HG02852 (cell line): Measurements from ENCODE around the gene BRINP2.

Experiments
- ATAC-seq: cut with Tn5 transposase; IDR thresholded peaks from one replicate; pipeline ENCODE4 v1.9.1; 2021; ENCODE audit warnings: mild to moderate bottlenecking, moderate library complexity; ENCODE audit not compliant: unreplicated experiment

The BRINP2 gene

GRCh38 chr1:177257128-177257527 lies 86.4 kb downstream of the BRINP2 start:
- ATAC-seq: no peak

- ATAC-seq: no peak
Observed at GRCh38 chr1:177257576-177257975, 86.8 kb downstream of the BRINP2 start.

DNA sequence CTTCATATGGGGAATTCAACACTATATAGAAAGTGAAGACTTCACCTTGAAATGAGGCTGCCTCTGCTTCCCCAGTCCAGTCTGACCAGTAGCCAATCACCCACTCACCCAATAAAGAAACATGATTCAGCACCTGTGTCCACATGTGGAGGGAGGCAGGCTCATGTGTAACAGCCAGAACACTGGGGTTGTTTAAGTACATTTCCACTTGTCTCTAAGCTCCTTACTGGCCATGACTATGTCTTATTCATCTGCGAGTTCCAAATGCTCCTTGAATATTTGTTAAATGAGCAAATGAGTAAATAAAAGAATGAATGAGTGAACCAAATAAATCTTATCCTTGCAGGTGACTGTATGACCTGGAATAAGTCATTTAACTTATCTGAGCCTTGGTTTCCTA lies 100.1 kb downstream of the BRINP2 start:
- no peak for ATAC-seq

DNA sequence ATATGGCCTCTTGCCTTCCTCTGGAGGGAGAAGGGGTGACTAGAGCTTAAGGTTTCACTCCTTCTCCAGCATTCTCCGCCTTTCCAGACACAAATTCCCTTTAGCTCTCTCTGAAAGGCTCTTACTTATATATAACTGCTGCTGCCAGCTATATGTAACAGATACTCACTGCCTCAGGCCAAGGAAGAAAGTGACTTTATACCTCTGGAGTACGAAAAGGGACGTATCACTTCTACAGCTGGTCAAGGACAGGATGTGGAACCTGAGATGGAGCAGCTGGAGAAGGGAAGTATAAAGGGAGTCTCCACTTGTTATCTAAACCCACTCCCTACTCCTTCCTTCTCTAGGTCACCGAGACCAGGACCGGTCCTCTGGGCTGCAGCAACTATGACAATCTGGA lies 102.4 kb downstream of the BRINP2 start:
- no peak for ATAC-seq

DNA sequence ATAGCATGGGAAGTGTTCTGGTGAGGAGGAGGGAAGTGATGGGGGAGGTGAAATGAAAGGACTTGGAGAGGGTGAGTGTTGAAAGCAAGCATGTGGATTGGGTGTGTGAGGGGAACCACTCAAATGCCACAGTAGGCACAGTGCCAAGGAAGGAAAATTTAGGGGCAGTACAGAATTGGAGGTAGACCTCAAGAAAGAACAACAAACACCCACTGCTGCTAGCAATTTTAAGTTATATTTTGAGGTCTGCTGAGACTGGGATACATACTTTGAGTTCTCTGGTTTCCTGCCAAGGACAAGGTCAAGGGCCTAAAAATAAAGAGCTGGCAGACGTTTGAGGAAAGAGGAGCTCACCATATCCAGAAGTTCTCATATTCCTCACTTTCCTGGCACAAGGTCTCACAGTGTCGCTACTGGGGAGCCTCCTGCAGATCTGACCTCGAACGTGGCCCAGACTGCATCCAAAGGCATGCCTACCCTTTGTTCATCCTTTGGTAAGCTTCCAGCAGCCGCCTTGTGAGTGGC lies 104.0 kb downstream of the BRINP2 start:
- ATAC-seq: no peak

- ATAC-seq: no peak
Observed at GRCh38 chr1:177275736-177276135, 105.0 kb downstream of the BRINP2 start.

DNA sequence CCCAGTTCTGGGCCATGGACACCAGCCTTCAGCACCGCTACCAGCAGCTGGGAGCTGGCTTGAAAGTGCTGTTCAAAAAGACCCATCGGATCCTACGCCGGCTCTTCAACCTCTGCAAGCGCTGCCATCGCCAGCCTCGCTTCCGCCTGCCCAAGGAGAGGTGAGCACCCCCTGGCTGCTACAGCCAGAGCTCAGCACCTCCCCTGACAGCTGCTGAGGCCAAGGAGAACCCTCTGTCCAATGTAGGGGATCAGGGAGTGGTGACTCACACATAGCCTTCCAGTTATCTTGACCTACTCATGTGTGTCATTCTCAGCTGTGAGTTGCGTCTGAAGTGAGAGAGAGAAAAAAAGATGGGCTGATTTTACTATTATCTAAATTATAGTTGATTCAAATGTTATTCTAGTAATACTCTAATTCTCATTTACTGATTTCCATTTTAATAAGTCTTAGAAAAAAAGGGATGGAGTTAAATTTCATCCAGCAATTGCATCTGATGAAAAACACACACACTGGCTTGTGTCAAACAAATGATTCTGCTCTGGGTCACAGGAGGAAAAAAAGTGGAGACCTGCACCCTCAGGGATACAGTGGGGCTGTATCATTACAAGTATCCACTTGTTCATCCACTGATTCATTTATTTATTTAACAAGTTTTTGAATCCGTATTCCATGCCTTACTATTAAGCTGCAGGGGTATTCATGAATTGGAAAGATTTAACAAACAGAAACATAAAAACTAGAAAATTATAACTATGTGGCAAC lies 108.0 kb downstream of the BRINP2 start:
- no peak for ATAC-seq

- no peak for ATAC-seq
Observed at GRCh38 chr1:177281901-177282300, 111.1 kb downstream of the BRINP2 start.

DNA sequence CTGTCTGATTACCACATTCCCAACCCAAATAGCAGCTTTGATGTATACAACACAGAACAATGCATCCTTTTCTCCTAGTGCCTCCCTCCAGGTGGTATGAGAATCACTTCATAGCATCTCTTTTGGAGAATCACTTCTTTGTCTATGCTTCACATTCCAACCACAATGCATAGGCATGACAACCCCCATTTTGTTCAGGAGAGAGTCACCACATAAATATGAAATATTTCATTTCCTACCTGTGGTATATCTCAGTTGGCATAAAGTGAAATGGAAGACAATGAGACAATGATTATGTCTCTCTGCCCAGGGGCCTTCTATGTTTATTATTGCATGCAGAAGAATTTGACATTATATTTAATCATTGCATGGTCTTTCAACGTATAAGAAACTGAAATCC lies 112.2 kb downstream of the BRINP2 start:
- no peak for ATAC-seq

- ATAC-seq: no peak
Observed at GRCh38 chr1:177283380-177283779, 112.6 kb downstream of the BRINP2 start.

- no peak for ATAC-seq
Observed at GRCh38 chr1:177286396-177286795, 115.6 kb downstream of the BRINP2 start.

GRCh38 chr1:177287270-177287669 lies 116.5 kb downstream of the BRINP2 start:
- ATAC-seq: no peak

DNA sequence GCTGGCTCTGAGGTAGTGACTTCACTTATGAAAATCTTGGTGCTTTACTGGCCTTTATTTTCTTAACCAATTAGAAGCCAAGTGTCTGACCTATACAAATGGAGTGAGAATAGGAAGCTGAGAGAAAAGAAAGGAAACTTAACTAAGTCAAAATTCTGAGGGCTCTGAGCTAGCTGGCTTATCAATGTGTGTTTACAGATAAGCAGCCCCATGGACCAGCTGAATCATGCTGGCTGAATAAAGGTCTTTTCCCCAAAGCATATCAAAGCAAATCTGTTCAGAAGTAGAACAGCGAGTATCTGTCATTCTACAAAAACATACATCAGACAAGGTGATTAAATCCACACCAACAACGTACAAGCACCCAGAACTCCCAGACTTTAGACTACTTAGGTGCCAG lies 117.2 kb downstream of the BRINP2 start:
- ATAC-seq: no peak

- ATAC-seq: no peak
Observed at GRCh38 chr1:177289532-177289931, 118.8 kb downstream of the BRINP2 start.

DNA sequence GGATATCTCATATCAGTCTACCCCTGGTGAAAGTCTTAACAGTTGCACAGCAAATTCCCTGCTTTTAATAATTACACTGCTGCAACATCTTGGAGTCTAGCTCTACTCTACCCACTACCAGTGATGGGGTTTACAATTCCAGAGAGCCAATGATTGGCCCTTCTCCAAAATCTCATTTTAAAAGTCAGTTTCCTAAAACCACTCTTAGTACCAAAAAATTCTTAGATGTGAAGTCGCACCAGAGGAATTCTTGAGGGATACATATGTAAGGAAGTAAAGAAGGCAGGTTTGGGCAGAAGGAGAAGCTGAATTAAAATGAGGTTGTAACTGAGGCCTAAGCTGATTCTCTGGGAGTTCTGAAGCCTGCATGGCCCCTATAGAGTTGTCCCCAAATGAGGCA lies 129.7 kb downstream of the BRINP2 start:
- ATAC-seq: no peak

DNA sequence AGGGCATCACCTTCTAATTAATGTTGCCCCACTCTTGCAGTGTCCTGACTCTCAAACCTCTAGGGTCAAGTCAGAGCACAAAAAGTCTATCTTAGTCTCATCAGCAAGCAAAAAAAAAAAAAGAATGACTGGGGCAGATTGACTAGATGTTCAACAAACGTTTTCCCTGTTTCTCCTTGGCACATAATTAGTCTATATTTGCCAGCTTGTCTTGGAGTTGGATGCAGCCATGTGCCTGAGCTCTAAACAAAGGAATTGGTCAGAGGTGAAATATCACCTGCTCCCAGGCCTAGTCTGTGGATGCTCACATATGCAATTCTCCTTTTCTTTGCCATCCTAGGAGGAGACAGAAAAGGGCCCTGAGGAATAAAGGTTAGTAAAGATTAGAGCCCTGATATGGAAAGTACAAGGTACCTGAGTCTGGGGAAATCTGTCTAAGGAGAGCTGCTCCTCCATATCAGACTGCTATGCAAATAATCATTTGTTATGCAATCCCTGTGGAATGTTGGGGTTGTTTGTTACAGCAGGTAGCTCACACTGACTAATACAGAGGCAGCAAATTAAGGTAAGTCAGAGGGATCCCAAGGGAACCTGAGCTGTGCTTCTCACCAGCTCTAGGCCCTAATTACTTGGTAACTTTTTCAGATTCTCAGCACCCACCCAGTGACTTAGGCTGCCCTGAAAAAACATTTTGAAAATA lies 130.8 kb downstream of the BRINP2 start:
- no peak for ATAC-seq

DNA sequence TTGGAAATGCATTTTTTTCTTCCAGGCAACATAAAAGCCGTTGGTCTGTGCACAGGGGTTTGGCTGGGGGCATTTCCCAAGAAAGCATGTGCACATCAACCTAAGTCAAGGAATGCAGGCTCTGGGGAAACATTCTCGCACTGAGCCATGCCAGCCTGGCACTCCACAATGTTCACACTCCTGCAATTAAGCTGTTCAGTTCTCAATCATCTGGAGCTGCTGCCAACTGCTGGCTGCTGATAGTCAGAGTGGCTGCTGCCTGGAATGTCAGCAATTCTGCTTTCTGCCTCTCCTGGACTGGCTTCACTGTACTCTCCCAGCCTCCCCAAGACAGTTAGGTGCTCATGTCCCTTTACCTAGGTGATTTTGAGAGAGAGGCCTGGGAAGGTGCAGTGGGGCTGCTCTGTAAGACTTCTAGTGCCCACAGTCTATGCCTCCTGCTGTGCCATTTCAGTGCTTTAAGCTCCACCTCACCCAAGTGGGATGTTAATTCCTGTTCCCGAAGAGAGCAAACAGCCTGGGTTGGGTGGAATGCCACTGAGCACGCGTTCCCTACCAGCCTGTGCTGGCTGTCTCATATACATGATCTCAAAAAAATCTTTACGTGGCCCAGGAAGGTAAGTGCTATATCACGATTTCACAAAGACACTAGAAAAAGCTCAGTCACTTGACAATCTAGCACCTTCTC lies 131.7 kb downstream of the BRINP2 start:
- no peak for ATAC-seq

- no peak for ATAC-seq
Observed at GRCh38 chr1:177305040-177306018, 134.6 kb downstream of the BRINP2 start.

- ATAC-seq: no peak
Observed at GRCh38 chr1:177306019-177306415, 135.3 kb downstream of the BRINP2 start.

DNA sequence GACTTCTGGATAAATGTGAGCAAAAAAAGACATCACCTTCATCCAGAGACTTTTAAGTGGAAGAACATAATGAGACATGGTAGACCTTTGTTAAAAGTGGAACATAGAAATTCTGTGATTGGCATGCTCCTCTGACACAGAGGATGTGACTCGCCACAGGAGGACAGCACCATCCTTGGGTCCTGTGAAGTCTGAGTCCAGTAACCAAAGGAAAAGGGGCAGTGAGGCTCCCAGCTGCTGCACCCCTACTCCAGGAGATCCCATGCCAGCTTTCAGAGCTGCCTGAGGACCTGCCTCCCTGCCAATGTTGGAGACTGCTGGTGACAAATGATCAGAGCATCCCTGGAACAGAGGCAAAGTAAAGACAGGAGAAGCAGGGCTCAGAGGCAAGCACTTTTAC lies 136.2 kb downstream of the BRINP2 start:
- no peak for ATAC-seq

DNA sequence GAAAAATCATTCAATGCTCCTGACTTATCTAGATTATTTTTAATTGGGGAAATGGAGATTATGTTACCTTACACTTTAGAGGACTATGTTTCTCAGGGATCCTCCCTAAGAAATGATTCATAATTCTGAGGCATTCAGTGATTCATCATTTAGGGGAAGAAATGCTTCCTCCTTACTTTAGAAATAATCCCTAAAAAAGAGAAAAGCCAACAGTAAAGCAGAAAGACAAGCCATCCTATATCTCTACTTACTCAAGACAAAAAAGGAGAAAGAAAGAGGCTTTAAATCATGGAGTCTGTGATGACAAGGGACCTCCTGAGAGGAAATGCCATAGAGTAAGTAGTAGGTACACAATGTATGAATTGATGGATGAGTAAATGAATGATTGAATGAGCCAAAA lies 137.0 kb downstream of the BRINP2 start:
- ATAC-seq: no peak
